ENCODE measurements around the gene SLC35E2B. TPM values are rescaled to one million over a fixed set of nuclear protein-coding genes. Genes with fewer than 3 reads are reported as not detected.

The SLC35E2B gene
- total and polyA plus RNA-seq, 5 donors, result 14.3 to 29.5 (median 23.6) TPM

- WGBS, result 92% methylated on average over 53 of the region's 53 CpGs
- no peak overlapping the region for H3K27ac ChIP-seq (ENCODE audit: low read length)
- no peak overlapping the region for H3K4me3 ChIP-seq (ENCODE audit: low read length)
- no peaks in the 10 kb centered on the region for H3K4me1 ChIP-seq (ENCODE audit: control insufficient read depth, insufficient read depth, low read length)
- intact Hi-C loops (cut with DNase I), result no loop called here
- H3K27me3 ChIP-seq (ENCODE audit: control insufficient read depth, insufficient read depth), result no peaks in the 10 kb centered on the region
- no peaks in the 10 kb centered on the region for H3K9me3 ChIP-seq (ENCODE audit: control insufficient read depth, low read length)
- DNase-seq (peak; percentile 15 to 69 (median 69)), ATAC-seq (no peak)
Observed at GRCh38 chr1:1627829-1628753, 64.5 kb downstream of the SLC35E2B start.

GRCh38 chr1:1627261-1627828, 65.2 kb downstream of the SLC35E2B start:
- no peak overlapping the region for H3K27ac ChIP-seq (ENCODE audit: low read length)
- no peaks in the 10 kb centered on the region for H3K27me3 ChIP-seq (ENCODE audit: control insufficient read depth, insufficient read depth)
- intact Hi-C loops (cut with DNase I), result no loop called here
- DNase-seq, result peak; percentile 17 to 63 (median 54)
- H3K9me3 ChIP-seq (ENCODE audit: control insufficient read depth, low read length), result no peaks in the 10 kb centered on the region
- no peak overlapping the region for H3K4me3 ChIP-seq (ENCODE audit: low read length)
- H3K4me1 ChIP-seq (ENCODE audit: control insufficient read depth, insufficient read depth, low read length), result no peaks in the 10 kb centered on the region
- WGBS, result 80% methylated on average over 37 of the region's 37 CpGs
- no peak for ATAC-seq

DNA sequence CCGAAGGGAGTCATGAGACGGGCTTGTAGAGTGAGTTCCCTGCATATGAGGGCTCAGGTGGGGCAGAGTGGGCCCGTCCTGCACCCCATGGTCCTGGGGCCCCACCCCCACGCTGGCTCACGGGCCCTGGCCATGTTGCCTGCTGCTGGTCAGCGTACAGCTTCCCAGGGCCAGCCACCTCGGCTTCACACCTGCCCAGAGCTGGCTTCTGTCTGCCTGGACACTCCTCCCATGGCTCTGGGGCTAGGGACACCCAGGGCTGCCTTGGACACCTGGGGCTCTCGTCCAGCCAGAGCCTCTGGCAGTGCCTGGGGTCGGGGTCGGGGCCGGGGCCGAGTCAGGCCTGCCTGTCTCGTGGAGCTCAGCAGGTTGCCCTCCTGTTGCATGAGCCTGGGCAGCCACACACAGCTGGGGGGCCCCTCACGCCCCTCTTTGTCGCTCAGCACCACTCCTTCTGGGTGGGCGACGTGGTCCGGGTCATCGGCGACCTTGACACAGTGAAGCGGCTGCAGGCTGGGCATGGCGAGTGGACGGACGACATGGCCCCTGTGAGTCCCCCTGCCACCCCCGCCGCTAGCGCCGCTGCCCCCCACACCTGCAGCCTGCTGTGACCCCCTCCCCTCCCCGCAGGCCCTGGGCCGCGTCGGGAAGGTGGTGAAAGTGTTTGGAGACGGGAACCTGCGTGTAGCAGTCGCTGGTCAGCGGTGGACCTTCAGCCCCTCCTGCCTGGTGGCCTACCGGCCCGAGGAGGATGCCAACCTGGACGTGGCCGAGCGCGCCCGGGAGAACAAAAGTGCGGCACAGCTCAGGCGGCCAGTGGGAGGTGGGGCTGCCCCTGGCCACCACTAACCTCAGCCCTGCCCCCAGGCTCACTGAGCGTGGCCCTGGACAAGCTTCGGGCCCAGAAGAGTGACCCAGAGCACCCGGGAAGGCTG, 66.1 kb downstream of the SLC35E2B start:
- H3K4me3 ChIP-seq (ENCODE audit: low read length), result no peak overlapping the region
- ATAC-seq (no peak), DNase-seq (peak; percentile 20 to 61 (median 55))
- no peaks in the 10 kb centered on the region for H3K27me3 ChIP-seq (ENCODE audit: control insufficient read depth, insufficient read depth)
- no peaks in the 10 kb centered on the region for H3K9me3 ChIP-seq (ENCODE audit: control insufficient read depth, low read length)
- WGBS, result 93% methylated on average over 48 of the region's 48 CpGs
- intact Hi-C loops (cut with DNase I), result no loop called here
- H3K27ac ChIP-seq (ENCODE audit: low read length), result no peak overlapping the region
- H3K4me1 ChIP-seq (ENCODE audit: control insufficient read depth, insufficient read depth, low read length), result no peaks in the 10 kb centered on the region

DNA sequence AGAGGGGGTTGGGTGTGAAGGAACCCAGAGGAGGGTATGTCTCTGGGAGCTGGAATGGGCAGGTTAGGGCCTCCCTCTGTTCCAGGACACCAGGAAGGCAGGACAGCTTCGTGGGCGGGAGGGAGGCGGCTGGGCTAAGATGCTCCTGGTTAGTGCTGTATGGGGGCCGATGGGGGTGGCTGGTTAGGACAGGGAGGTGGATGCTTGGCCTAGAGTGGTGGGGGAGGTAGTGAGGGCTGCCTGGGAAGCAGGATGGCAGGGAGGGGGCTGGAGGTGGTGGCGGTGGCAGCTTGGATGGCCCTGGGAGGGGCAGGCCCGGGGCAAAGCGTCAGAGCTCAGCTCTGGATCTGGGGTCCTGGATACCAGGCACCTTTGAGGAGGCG, 66.8 kb downstream of the SLC35E2B start:
- DNase-seq (peak in 2 of 3 donors; percentile 49 to 51), ATAC-seq (no peak)
- no peaks in the 10 kb centered on the region for H3K27me3 ChIP-seq (ENCODE audit: control insufficient read depth, insufficient read depth)
- WGBS, result 88% methylated on average over 8 of the region's 8 CpGs
- no peaks in the 10 kb centered on the region for H3K9me3 ChIP-seq (ENCODE audit: control insufficient read depth, low read length)
- H3K4me1 ChIP-seq (ENCODE audit: control insufficient read depth, insufficient read depth, low read length), result no peaks in the 10 kb centered on the region
- H3K27ac ChIP-seq (ENCODE audit: low read length), result no peak overlapping the region
- no peak overlapping the region for H3K4me3 ChIP-seq (ENCODE audit: low read length)
- intact Hi-C loops (cut with DNase I), result no loop called here

DNA sequence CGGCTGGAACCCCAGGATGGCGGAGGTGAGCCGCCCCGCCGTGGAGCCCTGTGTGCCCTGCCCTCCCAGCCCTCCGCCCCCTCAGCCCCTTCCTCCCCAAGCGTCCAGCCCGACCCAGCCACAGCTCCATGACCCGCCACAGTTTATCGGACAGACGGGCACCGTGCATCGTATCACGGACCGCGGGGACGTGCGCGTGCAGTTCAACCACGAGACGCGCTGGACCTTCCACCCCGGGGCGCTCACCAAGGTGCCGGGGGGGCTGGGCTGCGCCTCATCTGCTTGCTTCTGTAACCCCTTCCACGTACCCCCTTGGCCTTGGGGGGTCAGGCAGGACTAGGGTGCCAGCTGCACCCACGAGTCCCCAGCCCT, 67.2 kb downstream of the SLC35E2B start:
- Histone ChIP-seq H3K27ac (ENCODE audit: low read length) (no peak overlapping the region), H3K27me3 (ENCODE audit: control insufficient read depth, insufficient read depth) (no peaks in the 10 kb centered on the region), H3K9me3 (ENCODE audit: control insufficient read depth, low read length) (no peaks in the 10 kb centered on the region), H3K4me1 (ENCODE audit: control insufficient read depth, insufficient read depth, low read length) (no peaks in the 10 kb centered on the region), H3K4me3 (ENCODE audit: low read length) (no peak overlapping the region)
- DNase-seq (peak in 1 of 3 donors; percentile 69), ATAC-seq (no peak)
- WGBS, result 62% methylated on average over 28 of the region's 28 CpGs
- intact Hi-C loops (cut with DNase I), result no loop called here

DNA sequence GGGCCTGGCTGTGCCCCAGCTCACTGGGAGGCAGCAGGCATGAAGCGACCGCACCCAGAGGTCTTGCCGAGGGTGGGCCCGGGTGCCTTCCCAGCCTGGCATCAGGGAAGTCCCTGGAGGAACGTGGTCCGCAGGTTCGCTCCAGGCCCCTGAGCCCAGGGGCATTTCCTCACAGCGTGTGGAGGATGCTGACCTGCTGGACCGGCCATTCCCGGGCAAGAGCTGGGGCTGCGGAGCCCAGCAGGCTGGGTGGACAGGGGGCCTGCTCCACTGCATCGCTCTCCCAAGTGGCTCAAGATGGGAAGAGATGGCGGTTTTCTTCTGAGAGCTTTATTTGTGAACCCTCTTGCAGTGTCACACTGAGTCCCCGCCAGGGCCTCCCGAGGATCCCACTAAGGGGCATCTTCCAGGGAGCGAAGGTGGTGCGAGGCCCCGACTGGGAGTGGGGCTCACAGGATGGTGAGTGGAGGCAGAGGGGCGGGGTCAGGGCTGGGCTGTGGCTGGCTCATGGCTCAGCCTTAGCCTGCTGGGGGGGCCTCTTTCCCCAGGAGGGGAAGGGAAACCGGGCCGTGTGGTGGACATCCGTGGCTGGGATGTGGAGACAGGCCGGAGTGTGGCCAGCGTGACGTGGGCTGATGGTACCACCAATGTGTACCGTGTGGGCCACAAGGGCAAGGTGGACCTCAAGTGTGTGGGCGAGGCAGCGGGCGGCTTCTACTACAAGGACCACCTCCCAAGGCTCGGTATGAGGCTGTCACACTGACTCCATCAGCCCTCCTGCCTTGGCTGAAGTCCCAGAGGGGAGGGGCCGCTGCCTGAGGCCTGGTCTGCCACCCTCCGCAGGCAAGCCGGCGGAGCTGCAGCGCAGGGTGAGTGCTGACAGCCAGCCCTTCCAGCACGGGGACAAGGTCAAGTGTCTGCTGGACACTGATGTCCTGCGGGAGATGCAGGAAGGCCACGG, 67.9 kb downstream of the SLC35E2B start:
- no peaks in the 10 kb centered on the region for H3K9me3 ChIP-seq (ENCODE audit: control insufficient read depth, low read length)
- 65% methylated on average over 38 of the region's 38 CpGs for WGBS
- no peaks in the 10 kb centered on the region for H3K27me3 ChIP-seq (ENCODE audit: control insufficient read depth, insufficient read depth)
- peak; percentile 59 to 90 (median 87) for DNase-seq
- H3K27ac ChIP-seq (ENCODE audit: low read length), result no peak overlapping the region
- intact Hi-C loops (cut with DNase I), result no loop called here
- peak; percentile 23 for ATAC-seq
- no peak overlapping the region for H3K4me3 ChIP-seq (ENCODE audit: low read length)
- no peaks in the 10 kb centered on the region for H3K4me1 ChIP-seq (ENCODE audit: control insufficient read depth, insufficient read depth, low read length)

DNA sequence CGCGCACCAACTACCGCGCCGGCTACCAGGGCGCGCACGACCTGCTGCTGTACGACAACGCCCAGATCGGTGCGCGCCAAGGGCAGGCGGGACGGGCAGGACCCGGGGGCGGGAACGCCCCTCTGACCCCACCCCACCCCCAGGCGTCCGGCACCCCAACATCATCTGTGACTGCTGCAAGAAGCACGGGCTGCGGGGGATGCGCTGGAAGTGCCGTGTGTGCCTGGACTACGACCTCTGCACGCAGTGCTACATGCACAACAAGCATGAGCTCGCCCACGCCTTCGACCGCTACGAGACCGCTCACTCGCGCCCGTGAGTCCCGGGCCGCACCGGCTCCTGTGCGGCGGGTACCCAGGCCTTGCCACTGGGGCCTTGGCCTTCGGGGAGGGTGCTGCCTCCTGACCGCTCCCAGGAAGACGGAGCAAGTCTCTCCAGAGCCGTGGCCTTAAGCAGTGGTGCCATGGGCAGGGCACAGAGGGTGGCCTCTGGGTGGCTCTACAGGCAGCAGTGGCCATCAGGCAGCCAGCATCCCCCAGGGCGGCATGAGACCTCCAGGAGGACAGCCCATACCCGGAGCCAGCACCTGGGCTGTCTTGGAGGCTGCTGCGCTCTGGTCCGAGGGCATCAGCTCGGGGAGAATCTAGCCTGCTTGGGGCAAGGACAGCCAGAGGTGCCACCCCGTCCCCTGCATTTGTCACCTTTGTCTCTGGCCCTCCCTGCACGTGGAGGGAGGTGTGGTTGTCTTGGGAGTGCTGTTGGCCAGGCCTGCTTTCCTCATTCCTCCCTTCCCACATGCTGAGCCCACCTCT, 68.8 kb downstream of the SLC35E2B start:
- 94% methylated on average over 51 of the region's 51 CpGs for WGBS
- Histone ChIP-seq H3K9me3 (ENCODE audit: control insufficient read depth, low read length) (no peaks in the 10 kb centered on the region), H3K4me3 (ENCODE audit: low read length) (no peak overlapping the region), H3K27ac (ENCODE audit: low read length) (no peak overlapping the region), H3K27me3 (ENCODE audit: control insufficient read depth, insufficient read depth) (no peaks in the 10 kb centered on the region), H3K4me1 (ENCODE audit: control insufficient read depth, insufficient read depth, low read length) (no peaks in the 10 kb centered on the region)
- ATAC-seq (no peak), DNase-seq (peak in 2 of 3 donors; percentile 14 to 63)
- intact Hi-C loops (cut with DNase I), result no loop called here

GRCh38 chr1:1623181-1623630, 69.4 kb downstream of the SLC35E2B start:
- Histone ChIP-seq H3K9me3 (ENCODE audit: control insufficient read depth, low read length) (no peaks in the 10 kb centered on the region), H3K27ac (ENCODE audit: low read length) (no peak overlapping the region), H3K4me3 (ENCODE audit: low read length) (no peak overlapping the region), H3K4me1 (ENCODE audit: control insufficient read depth, insufficient read depth, low read length) (no peaks in the 10 kb centered on the region), H3K27me3 (ENCODE audit: control insufficient read depth, insufficient read depth) (no peaks in the 10 kb centered on the region)
- ATAC-seq, result no peak
- WGBS, result 95% methylated on average over 33 of the region's 33 CpGs
- intact Hi-C loops (cut with DNase I), result no loop called here
- DNase-seq, result peak; percentile 12 to 71 (median 61)

DNA sequence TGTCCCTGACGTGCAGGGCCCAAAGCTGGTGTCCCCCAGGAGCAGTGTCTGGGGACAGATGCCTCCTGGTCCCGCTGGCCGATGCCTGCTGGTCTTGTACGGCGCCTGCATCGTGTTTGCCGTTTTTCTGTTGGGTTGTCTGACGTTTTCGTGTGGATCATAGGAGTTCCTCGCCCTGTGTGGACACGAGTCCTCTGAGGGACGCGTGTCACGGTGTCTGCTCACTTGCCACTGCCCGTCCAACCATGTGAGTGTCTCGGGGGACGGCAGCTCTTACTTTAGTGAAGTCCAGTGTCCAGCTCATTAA, 69.9 kb downstream of the SLC35E2B start:
- WGBS, result 92% methylated on average over 17 of the region's 17 CpGs
- no peaks in the 10 kb centered on the region for H3K4me1 ChIP-seq (ENCODE audit: control insufficient read depth, insufficient read depth, low read length)
- intact Hi-C loops (cut with DNase I), result no loop called here

More for the DNA sequence above, 69.9 kb downstream of the SLC35E2B start:
- Histone ChIP-seq H3K27ac (ENCODE audit: low read length) (no peak overlapping the region), H3K27me3 (ENCODE audit: control insufficient read depth, insufficient read depth) (no peaks in the 10 kb centered on the region), H3K4me3 (ENCODE audit: low read length) (no peak overlapping the region), H3K9me3 (ENCODE audit: control insufficient read depth, low read length) (no peaks in the 10 kb centered on the region)
- ATAC-seq (no peak), DNase-seq (peak in 2 of 3 donors; percentile 15 to 42)
